Stimulated activated CD4-positive, alpha-beta T cell treated with anti-CD3 and anti-CD28 coated beads, TNF-alpha, amount 100 ng/mL, for 1 hour (primary cell): ENCODE results near the gene ZNF474.

ENCODE experiments used
- DNase-seq, 3 donors: peaks; one replicate each; pipeline ENCODE4 v3.0.0-alpha.2; 2020; ENCODE audit warnings: low read depth in 3 of 3, low spot score in 1 of 3

Gene ZNF474

DNA sequence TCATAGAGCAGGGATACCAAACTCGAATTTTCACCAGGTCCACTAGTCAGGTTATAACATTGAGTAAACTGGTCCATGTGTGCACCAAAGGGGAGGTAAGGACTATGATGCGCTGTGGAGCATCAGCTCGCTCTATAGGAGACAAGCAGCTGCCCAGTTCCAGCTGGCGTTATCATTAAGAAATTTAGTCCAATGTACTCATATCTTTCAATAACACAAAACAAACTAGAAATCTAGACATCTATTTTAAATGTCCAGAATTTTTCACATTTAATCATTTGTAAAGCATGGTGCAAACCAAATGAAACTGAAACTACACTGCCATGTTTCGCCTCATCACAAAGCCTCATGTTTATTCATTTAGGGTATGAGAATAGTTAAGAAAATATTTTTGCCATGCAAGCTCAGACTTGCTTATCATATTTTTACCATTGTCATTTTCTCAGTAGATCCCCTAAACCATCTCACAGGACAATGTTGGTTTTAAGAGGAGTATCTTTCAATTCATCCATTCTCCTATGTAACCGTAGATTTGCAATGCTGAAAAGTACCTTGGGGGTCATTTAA is 50.9 kb downstream of the ZNF474 start:
- no peak for DNase-seq

DNA sequence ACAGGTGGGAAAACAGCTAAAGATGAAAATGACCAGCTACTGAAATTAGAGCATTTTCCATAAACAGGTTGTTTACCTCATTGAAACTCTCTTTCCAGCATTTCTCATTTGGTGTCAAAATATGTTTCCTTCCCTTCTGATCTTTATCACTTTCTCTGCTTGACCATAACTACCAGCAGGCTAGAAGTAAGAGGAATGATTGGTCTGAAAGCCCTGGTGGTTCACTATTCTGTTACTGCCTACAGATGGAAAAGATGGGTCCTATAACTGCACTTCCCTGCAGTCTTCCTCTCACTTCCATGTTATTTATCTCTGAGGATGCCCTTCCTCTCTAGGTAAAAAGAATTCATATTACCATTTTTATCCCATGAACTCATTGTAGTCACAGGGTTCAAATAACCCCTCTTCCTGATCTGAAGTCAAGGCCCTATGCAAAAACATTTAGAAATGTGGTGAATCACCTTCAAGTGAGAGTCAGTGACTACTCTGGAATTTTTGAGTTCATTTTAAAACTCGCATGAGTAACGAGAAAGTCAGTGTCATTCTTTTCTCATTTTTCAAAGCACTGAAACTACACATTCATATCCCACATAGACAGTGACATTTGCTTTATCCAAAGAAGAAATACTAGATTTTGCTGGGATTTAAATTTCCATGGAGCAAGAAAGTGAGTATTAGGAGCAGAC is 51.7 kb downstream of the ZNF474 start:
- DNase-seq = no peak

DNA sequence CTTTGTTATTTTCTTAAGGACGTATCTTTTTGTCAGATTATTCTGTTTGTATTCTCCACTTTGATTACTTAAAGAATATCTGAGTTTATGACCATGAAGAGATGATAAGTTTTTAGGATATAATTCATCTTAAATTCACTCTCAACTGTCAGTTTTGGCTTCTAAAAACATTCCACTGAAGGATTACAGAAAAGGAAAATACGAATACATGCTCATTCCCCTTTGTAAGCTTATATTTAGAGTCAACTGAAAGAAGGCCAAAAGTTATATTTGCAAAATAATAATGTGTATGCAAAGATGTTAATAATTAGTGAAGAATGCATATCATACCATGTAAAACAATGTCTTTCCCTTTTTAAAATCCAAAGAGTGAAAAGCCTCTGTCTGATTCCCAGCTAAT is 52.5 kb downstream of the ZNF474 start:
- DNase-seq = no peak

DNA sequence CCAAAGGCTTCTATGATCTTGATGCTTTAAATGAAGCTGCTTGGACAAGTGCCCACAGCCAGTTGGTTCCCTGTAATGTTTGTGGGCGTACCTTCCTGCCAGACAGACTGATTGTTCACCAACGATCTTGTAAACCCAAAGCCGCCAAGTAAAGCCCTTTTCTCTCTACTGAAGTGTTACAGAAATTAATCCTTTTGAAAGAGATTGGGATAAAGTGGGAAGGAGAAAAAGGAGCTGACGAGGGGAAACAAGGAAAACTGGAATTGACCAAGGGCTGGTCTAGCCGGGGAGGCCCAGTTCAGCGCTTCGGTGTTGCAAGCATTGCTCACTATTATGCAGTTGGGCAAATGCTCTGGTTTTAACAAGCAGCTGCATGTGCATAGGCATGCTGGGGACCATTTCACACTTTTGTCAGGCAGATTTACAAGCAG is 53.2 kb downstream of the ZNF474 start:
- no peak for DNase-seq

DNA sequence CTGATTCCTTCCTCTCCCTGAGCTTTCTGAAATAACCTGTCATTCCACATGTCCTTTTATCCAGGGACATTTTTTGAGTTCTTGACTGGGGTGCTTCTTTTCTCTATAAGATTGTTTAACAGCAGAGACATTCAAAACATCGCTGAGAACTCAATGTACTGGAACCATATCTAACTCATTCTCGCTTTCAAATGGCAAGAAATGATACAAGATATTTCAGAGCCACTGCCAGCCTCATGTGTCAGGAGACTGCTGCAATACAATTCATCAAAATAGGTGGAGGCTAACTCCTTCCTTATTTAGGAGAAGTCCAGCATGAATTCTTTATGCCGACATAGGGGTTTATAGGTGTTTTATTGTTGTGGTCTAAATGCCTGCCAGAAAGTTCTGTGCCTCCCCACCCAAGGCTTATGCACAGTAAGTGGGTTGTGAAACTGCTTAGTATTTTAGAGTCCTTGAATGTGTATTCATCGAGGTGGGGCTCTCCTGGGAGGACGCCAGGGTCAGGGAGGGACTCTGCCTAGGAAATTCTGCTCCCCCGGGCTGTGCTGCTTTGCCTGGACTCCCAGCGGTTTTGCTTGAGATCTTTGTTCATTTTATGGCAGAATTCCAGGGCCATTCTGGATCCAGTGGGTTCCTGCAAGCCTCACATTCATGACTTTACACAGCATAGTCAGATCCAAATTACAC is 53.9 kb downstream of the ZNF474 start:
- no peak for DNase-seq

DNA sequence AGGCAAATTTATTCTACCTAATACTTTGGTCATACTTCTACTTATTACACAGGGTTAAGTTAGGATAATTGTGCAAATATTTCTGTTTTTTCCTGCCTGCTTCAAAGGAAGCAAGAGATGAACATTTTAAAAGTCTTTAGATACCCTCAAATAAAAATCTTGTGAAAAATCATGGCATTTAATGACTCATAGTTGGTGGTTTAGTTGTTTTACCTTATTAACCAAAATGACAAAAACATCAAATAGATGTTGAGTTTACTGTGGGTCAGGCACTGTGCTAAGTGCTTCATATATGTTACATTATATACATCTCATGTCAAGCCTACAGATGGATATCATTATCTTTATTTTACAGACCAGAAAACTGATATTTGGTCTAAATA is 54.4 kb downstream of the ZNF474 start:
- DNase-seq = no peak

DNA sequence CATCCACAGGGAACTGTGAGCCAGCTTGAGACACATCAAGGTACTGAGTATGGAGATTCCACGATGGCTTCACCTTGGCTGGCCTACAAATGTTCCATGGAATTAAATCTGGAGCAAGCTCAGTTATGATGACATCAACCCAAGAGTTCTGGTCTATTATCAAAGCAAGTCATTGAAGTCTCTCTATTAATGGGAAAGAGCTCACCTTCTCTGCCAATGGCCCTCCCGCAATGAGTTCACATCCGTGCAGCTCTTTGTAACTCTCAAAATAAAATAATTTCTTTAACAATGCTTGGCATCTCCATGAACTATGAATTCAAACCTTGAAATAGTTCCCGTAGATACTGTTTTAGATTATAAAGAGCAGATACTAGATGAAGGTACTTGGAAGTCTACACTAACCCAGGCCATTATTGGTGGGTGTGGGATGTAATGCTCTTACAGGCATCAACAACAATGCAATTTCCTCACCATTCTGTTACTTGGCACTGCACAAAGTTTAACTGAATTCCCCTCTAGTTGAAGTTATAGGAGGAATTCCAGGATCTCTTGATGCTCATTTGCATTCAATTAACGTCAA is 55.4 kb downstream of the ZNF474 start:
- no peak for DNase-seq

DNA sequence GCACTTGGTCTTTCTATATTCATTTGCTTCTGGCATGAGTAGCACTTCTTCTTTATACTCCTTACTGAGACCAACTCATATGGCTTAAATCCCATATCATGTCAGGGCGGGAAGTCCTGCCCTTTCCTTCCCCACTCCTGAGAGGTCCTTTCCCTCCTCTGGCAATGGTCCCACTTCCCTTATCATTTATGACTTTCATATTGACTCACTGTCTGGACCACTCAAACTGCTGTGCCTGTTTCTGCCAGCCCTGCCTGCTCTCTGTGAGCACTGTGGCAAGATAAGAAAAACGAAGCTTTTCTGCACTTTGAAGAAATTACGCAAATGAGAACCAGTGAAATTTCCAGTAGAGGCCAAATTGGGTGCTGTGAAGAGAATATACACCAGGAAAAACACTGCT is 58.1 kb downstream of the ZNF474 start:
- no peak for DNase-seq

DNA sequence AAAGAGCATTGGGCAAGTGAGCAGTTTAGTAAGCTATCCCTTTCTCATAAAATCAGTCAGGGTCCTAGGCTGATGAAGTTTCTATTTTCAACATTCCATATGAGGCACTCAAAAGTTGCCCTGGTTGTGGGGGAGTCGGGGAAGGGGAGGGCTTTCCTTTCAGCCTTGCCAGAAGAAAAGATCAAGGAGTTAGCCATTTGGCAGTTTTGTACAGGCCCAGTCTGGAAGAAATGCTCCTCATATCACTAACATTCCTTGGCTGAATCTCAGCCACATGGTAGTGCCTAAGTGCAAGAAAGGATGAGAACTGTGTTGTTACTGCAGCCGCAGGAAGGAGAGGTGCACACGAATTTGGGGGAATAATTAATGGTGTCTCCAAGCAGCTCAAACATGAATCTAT is 60.8 kb downstream of the ZNF474 start:
- DNase-seq = no peak

DNA sequence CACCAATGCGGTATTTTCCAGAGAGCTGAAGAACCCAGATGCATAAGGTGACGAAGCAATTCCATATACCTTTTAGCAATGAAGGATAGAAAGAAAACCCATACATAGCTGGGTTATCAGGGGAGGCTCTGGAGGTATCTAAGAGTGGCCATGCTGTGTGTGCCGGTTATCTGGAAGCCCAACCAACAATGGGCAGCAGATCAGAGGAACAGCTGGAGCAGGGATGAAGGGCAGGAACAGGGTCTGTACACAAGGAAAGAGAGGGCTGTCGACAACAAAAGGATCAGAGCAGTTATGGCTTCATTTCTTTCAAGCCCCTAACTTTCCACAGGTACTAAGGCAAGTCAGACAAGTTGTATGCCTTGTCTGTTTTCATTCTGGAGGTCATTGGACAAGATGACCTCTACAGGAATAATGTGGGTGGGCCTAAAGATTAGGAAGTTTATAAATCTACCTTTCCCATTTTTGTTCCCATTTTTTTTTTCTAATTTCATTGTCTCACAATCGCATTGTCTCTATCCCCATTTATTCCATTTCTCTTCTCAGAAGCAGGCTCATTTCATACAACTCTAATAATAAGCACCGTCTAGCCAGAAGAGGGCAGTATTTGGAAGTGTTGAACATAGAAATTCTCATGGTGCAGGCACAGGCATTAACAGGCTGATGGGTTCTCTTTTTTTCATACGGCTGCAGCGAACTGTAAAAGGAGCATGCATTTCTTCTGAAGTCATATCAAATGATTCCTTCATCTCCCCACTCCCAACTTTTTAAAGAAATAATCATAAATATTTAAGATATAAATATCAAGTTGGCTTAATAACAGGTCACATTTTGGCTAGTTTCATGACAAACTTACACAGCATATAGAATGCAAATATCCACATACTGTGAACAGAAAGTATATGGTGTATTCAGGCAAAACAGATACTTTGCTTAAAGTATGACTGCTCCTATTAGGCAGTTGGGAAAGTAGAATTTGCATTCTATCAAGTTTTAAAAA is 63.5 kb downstream of the ZNF474 start:
- no peak for DNase-seq

DNA sequence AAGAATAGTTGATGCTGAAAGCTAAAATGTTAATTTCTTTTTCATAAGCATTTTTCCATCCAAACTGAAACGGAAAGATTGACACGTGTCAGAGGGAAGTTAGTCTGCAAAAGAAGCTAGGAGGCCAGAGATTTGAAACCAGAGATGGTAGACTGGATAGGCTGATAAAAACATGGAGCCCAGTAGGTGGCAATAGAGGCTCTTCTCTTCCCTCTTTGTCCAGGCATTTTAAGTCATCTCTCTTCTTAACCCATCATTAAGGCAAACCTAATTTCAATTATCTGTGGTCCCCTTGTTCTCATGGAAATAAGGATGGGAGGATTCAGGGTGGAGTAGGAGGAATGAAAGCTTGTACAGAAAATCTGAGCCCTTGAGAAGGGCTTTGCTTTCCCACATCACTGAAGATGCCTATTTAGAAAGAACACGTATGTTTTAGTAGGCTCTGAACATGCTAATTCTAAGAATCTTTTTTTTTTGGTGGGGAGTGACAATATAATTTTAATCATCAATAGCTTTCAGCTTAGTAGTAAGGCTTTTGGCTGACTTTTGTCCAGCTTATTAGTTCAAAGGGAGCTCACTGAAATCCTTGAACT is 66.6 kb downstream of the ZNF474 start:
- DNase-seq = no peak

DNA sequence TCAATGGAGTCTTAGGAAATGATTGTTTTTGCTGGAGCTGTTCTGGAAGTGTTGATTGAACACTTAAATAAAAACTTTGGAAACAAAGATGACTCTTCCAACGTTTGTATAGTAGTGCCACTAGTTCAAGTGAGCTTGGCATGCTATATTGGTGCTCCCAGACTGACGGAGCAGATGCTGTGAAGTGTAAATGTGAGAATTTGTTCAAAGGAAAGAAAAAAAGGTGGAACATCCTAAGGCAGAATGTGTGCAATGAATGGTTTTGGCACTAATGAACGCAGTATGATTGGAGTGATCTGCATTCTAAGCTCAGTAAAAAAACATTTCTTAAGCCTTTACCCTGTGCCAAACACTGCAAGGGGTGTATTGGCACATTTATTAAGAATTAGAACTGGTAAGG is 69.8 kb downstream of the ZNF474 start:
- DNase-seq = no peak

DNA sequence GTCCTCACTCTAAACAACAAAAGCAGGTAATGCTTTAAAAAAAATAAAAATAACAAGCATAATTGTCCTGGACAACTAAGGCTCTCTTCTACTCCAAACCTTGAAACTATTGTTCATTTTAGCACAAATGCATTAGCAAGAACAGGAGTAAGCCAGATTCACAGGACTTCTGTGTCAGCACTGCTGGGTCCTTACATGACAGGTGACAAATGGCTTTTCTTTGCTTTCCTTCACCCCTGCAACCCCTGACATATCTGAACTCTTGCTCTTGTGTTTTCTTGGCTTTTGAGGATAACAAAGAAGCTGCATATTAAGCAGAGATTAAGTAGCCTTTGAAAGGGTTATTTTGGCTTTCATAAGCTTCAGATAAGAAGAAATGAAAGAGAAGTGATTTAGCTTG is 71.1 kb downstream of the ZNF474 start:
- no peak for DNase-seq

DNA sequence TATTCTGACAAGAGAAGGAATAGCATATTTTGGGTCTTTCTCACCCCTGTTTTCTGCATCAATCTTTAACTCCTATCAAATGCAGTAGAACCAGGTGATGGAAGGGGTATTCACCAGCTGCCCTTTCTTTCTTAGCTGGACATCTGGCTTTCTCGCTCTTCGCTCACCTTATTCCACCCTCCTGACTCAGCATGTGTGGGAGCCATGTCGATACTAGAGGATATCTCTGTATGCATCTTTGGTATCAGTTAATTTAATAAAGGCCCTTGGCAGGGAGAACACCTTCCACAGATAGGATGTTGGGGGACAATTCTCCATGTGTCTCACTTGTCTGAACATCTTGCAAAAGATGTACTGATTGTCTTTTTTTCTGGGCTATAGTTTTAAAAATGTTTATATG is 71.5 kb downstream of the ZNF474 start:
- no peak for DNase-seq

DNA sequence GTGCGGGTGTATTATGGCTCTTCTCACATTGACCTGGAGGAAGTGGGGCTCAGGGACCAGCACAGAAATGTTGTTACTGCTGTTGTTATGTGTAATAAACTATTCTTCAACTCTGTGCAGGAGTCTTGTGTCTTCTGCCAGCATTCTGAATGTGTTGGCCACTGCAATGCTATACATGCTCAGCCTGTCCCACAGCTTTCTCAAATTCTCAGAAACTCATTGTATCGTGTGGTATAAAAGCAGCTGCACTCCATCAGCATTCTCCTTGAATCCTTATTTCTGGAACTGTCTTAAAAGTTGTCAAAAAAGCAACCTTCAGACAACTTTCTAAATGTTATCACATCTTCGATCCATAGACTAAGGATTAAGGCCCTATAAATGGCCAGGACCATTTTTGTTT is 72.0 kb downstream of the ZNF474 start:
- DNase-seq = no peak

DNA sequence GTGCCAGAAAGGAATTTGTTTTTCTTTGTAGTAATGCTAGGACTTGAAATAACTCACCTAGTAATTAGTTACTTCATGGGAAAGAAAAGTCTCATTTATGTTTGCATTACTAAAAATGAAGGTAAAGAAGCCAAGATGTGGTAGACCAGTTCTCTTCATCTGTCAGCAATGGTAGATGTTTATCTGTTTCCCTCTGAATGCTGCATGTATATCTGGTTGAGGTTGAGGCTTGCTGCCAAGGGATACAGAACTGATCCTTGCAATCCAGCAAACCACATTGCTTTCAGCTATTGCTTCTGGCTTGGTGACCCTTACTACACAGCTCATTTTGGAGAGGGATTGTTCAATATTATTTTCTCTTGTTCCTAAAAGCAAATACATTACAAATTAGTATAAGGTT is 73.6 kb downstream of the ZNF474 start:
- DNase-seq = no peak
